ENCODE data around the gene CEACAM18.

DNA sequence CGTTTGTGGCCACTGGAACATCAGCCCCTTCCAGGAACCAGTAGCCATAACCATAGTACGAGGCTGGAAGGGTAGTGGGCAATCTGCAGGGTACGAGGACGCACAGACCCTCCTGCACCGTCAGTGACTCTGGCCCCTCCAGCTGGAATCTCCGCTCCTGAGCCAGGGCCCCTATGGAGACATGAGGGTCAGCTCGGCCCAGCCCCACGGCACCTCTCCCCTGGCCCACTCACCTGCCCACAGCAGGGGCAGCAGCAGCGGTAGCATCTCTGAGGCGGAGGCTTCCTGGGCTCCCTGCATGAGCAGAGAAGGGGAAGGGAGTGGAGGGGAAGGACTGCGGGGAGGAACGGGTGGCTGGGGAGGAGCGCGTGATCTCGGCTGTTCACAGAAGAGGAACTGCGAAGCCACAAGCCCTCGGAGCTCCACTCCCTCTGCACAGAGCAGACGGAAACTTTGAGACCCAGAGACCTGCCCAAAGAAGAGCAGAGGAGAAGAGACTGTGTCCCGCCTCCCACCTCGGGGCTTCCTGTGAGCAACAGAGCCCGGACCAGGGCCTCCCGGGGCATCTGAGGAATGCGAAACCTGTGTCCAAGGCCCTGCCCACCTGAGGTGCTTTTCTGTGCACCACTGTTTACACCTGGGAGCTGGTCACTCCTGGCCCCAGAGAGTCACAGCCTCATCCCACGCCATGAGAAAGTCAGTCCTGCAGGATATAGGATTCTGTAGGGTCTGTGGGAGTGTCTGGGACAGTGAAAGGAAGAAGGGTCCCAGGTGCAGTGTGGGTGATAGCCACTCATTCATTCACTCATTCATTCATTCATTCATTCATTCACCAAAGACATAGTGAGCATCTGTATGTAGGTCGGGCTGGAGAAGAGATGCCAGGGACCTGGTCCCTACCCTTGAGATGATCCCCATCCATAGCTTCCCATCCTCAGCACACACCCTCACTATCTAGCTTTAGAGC, 53.3 kb downstream of the CEACAM18 start, which contains the start of gene SIGLEC6:
- TF ChIP-seq POLR2A (IDR thresholded peaks at IDR 0.05): no peak
- TF ChIP-seq POLR2AphosphoS5 (IDR thresholded peaks at IDR 0.05): no peak
- TF ChIP-seq, protein P1, sequence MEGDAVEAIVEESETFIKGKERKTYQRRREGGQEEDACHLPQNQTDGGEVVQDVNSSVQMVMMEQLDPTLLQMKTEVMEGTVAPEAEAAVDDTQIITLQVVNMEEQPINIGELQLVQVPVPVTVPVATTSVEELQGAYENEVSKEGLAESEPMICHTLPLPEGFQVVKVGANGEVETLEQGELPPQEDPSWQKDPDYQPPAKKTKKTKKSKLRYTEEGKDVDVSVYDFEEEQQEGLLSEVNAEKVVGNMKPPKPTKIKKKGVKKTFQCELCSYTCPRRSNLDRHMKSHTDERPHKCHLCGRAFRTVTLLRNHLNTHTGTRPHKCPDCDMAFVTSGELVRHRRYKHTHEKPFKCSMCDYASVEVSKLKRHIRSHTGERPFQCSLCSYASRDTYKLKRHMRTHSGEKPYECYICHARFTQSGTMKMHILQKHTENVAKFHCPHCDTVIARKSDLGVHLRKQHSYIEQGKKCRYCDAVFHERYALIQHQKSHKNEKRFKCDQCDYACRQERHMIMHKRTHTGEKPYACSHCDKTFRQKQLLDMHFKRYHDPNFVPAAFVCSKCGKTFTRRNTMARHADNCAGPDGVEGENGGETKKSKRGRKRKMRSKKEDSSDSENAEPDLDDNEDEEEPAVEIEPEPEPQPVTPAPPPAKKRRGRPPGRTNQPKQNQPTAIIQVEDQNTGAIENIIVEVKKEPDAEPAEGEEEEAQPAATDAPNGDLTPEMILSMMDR (IDR thresholded peaks at IDR 0.05): no peak
- TF ChIP-seq EP300 (IDR thresholded peaks at IDR 0.05): no peak

All from stomach (tissue), 4 donors.